PFSK-1 (cell line): ENCODE results near the gene MORC3.

Source experiments
- FOXP2 ChIP-seq: optimal IDR thresholded peaks from 2 replicates; pipeline ENCODE3; 2011; ENCODE audit warnings: borderline replicate concordance, control low read depth, inconsistent platforms; ENCODE audit not compliant: insufficient read depth; ENCODE audit errors: extremely low read length, extremely low read depth
- POLR2AphosphoS5 ChIP-seq: IDR thresholded peaks from 2 replicates; pipeline ENCODE4 v1.6.1; 2012; ENCODE audit warnings: low read depth, mild to moderate bottlenecking, control low read depth, low read length, moderate library complexity
- REST ChIP-seq, 2 experiments: IDR thresholded peaks; 2 replicates each; pipeline versions ENCODE4 v1.6.1 to v1.8.0; 2011 to 2012; ENCODE audit warnings: low read depth in 2 of 2, low read length in 2 of 2, control low read depth in 1 of 2, inconsistent platforms in 1 of 2, mild to moderate bottlenecking in 1 of 2, moderate library complexity in 1 of 2; ENCODE audit not compliant: insufficient read depth in 1 of 2
- SIN3A ChIP-seq: IDR thresholded peaks from 2 replicates; pipeline ENCODE4 v1.6.1; 2012; ENCODE audit warnings: mild to moderate bottlenecking, low read length, moderate library complexity, borderline replicate concordance; ENCODE audit not compliant: insufficient read depth
- TAF1 ChIP-seq: IDR thresholded peaks from 2 replicates; pipeline ENCODE4 v1.6.1; 2012; ENCODE audit warnings: low read length, control low read depth, borderline replicate concordance; ENCODE audit not compliant: insufficient read depth

The MORC3 gene

GRCh38 chr21:36422279-36423098, 102.5 kb downstream of the MORC3 start:
- TF ChIP-seq SIN3A, result no peak
- TF ChIP-seq REST (IDR thresholded peaks at IDR 0.05; ENCODE audit: insufficient read depth in 1 of 2, low read depth in 2 of 2, low read length in 2 of 2), result no peak
- no peak for TF ChIP-seq TAF1
- TF ChIP-seq FOXP2, result no peak

DNA sequence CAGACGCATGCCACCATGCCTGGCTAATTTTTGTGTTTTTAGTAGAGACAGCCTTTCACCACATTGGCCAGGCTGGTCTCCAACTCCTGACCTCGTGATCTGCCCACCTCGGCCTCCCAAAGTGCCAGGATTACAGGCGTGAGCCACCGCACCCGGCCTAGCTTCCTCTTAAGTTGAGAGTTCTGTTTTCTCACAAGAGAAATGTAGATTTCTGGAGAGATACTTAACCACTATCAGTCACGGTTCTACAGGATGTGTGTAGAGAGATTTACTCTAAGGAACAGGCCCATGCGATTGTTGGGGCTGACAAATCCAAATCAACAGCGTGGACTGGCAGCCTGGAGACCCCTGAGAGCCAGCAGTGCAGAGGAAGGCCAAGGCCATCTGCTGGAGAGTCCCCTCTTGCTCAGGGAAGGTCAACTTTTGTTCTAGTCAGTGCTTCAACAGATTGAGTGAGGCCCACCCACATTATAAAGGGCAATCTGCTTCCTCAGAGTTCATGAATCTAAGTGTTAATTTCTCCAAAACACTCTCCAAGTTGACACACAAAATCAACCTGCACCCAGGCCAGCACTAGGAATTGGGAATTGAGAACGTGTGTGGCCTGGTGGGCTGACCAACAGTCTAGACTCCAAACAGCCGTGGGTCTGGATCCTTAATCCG, 103.9 kb downstream of the MORC3 start:
- TF ChIP-seq TAF1 (no peak), POLR2AphosphoS5 (no peak), REST (IDR thresholded peaks at IDR 0.05; ENCODE audit: insufficient read depth in 1 of 2, low read depth in 2 of 2, low read length in 2 of 2) (no peak), FOXP2 (no peak), SIN3A (no peak)

DNA sequence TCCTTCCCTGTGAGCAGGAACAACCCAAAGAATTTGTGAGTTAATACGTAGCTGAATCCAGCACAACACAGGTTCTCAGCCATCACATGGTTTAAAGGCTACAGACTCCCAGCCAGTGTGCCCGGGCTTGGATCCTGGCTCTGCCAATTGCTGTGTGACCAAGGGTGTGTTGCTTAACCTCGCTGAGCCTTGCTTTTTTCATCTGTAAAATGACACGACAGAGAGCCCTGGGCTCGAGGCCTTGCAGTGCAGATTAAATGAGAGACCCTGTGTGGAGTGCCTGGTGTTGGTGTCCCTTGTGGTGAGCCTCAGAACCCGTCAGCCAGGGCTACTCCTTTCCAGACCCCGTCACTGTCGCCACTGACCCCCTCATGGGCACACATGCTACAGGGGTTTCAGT, 104.6 kb downstream of the MORC3 start:
- TF ChIP-seq FOXP2 (no peak), REST (IDR thresholded peaks at IDR 0.05; ENCODE audit: insufficient read depth in 1 of 2, low read depth in 2 of 2, low read length in 2 of 2) (no peak), POLR2AphosphoS5 (no peak), TAF1 (no peak), SIN3A (no peak)

DNA sequence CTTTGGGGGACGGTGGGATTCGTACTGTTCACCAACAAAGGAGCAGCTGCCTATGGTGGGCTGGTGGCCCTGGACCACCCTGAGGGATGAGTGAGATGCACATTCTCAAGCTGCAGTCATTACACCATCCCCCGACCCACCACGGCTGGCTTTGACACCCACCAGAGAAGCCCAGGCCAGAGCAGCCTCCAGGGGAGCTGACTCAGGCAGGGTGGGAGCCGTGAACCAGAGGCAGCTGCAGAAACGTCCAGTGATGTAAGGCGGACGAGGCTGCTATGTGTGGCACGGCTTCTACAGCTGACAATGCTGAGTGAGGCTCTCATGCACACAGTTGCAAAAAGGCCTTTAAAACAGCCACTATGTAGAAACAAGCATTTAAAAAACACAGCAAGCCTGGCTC, 105.3 kb downstream of the MORC3 start:
- TF ChIP-seq POLR2AphosphoS5 (no peak), TAF1 (no peak), SIN3A (no peak), REST (IDR thresholded peaks at IDR 0.05; ENCODE audit: insufficient read depth in 1 of 2, low read depth in 2 of 2, low read length in 2 of 2) (no peak), FOXP2 (no peak)
